Transverse colon (tissue), 4 donors: ENCODE results near the gene FMNL1. TPM values are rescaled to one million over a fixed set of nuclear protein-coding genes. Genes with fewer than 3 reads are reported as not detected.

Experiments used
- DNase-seq: peaks from one replicate; pipeline ENCODE4 v3.0.0-alpha.2; 2019
- H3K27ac ChIP-seq, 4 donors: fragments of 200-600 bp; sonication (generic); 2 replicates each; pipeline ENCODE4 v1.5.1; 2016 to 2018; ENCODE audit warnings: inconsistent platforms in 4 of 4
- H3K27me3 ChIP-seq: fragments of 200-600 bp; sonication (generic); 2 replicates; pipeline ENCODE4 v1.5.1; 2017; ENCODE audit warnings: inconsistent platforms
- H3K36me3 ChIP-seq, 4 donors: fragments of 200-600 bp; sonication (generic); 2 replicates each; pipeline ENCODE4 v1.5.1; 2017 to 2019; ENCODE audit warnings: inconsistent platforms in 4 of 4
- H3K4me1 ChIP-seq, 4 donors: fragments of 200-600 bp; sonication (generic); 2 replicates each; pipeline ENCODE4 v1.5.1; 2017 to 2020; ENCODE audit warnings: inconsistent platforms in 4 of 4
- H3K4me3 ChIP-seq, 4 donors: fragments of 200-600 bp; sonication (generic); 1 replicate in 1 of 4; 2 replicates in 3 of 4; pipeline versions ENCODE4 v1.5.1 to v1.6.1; 2017 to 2019; ENCODE audit warnings: inconsistent platforms in 4 of 4
- H3K9me3 ChIP-seq, 2 donors: fragments of 200-600 bp; sonication (generic); 2 replicates each; pipeline ENCODE4 v1.5.1; 2017 to 2019; ENCODE audit warnings: inconsistent platforms in 2 of 2
- CTCF ChIP-seq, 5 experiments: fragments of 200-600 bp in 3 of 5; fragments of 450-650 bp in 2 of 5; sonication (generic) in 3 of 5; IDR thresholded peaks; 1 replicate in 2 of 5; 2 replicates in 3 of 5; pipeline ENCODE4 v1.5.1; 2016 to 2017; ENCODE audit warnings: antibody characterized with exemption in 5 of 5, inconsistent platforms in 3 of 5, mild to moderate bottlenecking in 2 of 5, moderate library complexity in 1 of 5
- EP300 ChIP-seq: sonication (generic); formaldehyde crosslinking; IDR thresholded peaks from one replicate; pipeline ENCODE4 v1.6.1; 2017; ENCODE audit warnings: antibody characterized with exemption, low read depth
- POLR2A ChIP-seq: fragments of 450-650 bp; IDR thresholded peaks from one replicate; pipeline ENCODE4 v1.6.1; 2016; ENCODE audit warnings: antibody characterized with exemption, mild to moderate bottlenecking, moderate library complexity
- POLR2AphosphoS5 ChIP-seq, 3 donors: sonication (generic); formaldehyde crosslinking; IDR thresholded peaks; one replicate each; pipeline ENCODE4 v1.6.1; 2016; ENCODE audit warnings: antibody characterized with exemption in 3 of 3
- WGBS, 2 donors: methylation state at CpG; one replicate each; pipeline ENCODE4 v1.1.5; 2018; ENCODE audit warnings: low coverage in 1 of 2; 5-methylcytosine and 5-hydroxymethylcytosine counted together
- in situ Hi-C, 4 donors: fragments of 200-750 bp; cut with MboI; loops; one replicate each; pipeline versions ENCODE4 v1.15.0 to v1.15.1; 2017; ENCODE audit warnings: low sequenced_read_pairs in 3 of 4, low pct_ligation_motif_present in 1 of 4, low pct_unique_long_range_greater_than_20kb in 1 of 4
- intact Hi-C: fragments of 100-400 bp; cut with DNase I; formaldehyde crosslinking; loops from one replicate; pipeline ENCODE4 v1.15.1; 2023; ENCODE audit warnings: low total_unique reads
- total RNA-seq, 4 donors: library from RNA; depleted of rRNA; stranded (reverse); fragments of >200 nt; gene quantifications; one replicate each; pipeline ENCODE4 v1.1.0, GENCODE V29; 2016

Gene FMNL1
- 10 to 100 TPM in 2 of 4 donors, 1 to 10 TPM in 2; 1.2 to 17.5 (median 10.6) TPM for total RNA-seq

- Histone ChIP-seq H3K4me3 (peak within 1 kb of the TSS; percentile 36 to 55 (median 48)), H3K9me3 (no peaks in the 10 kb centered on the region), H3K27ac (peak within 1 kb of the TSS; percentile 76 to 84 (median 83)), H3K36me3 (no peaks in the 10 kb centered on the region), H3K27me3 (peaks cover 29% of the 10 kb centered on the region), H3K4me1 (peaks cover 0 to 17% (median 6%) of the 10 kb centered on the region in 4 donors)
- intact Hi-C loops (loop anchor here (2.0 kb wide), 2 partner anchors 27 to 163 kb away; no protein-coding TSS in a partner anchor), in situ Hi-C loops (no loop called here)
- DNase-seq = peak; percentile 75
- TF ChIP-seq POLR2AphosphoS5 (IDR thresholded peaks at IDR 0.05) (peak in 1 of 3 donors; percentile 30), CTCF (IDR thresholded peaks at IDR 0.05) (no peak)
- WGBS, 2 donors = 10% methylated on average over 38 of the region's 98 CpGs; no CpG with 5 or more reads in 1 of the 2 donors
These were observed at the start of gene FMNL1 for GRCh38 chr17:45221081-45222013. Gene FMNL1, plus strand, starts transcription at chr17:45221885. Its CDS starts 240 bp downstream, at chr17:45222125.

- DNase-seq = no peak
- TF ChIP-seq CTCF (IDR thresholded peaks at IDR 0.05) = no peak
- no peak for TF ChIP-seq POLR2AphosphoS5 (IDR thresholded peaks at IDR 0.05)
- no peak for TF ChIP-seq POLR2A
These were observed 49.5 kb upstream of the FMNL1 start for GRCh38 chr17:45172232-45172540.

GRCh38 chr17:45172541-45173286 lies 49.0 kb upstream of the FMNL1 start:
- no peaks in the 10 kb centered on the region for H3K36me3 ChIP-seq
- H3K4me1 ChIP-seq = peaks cover 27 to 45% (median 42%) of the 10 kb centered on the region in 4 donors
- no peaks in the 10 kb centered on the region for H3K27me3 ChIP-seq
- peak overlapping the region; percentile 2 to 34 (median 12) for H3K4me3 ChIP-seq
- TF ChIP-seq POLR2A (peak; percentile 33), POLR2AphosphoS5 (IDR thresholded peaks at IDR 0.05) (peak in 1 of 3 donors; percentile 7), EP300 (no peak), CTCF (IDR thresholded peaks at IDR 0.05) (peak in 1 of 5 experiments; percentile 34)
- no peaks in the 10 kb centered on the region for H3K9me3 ChIP-seq
- in situ Hi-C loops (no loop called here), intact Hi-C loops (no loop called here)
- peak overlapping the region; percentile 78 to 92 (median 85) for H3K27ac ChIP-seq
- peak; percentile 78 for DNase-seq
- 17% methylated on average over 9 of the region's 10 CpGs; no CpG with 5 or more reads in 1 of the 2 donors for WGBS, 2 donors

More at GRCh38 chr17:45172232-45172540, 49.5 kb upstream of the FMNL1 start:
- Histone ChIP-seq H3K27me3 (no peaks in the 10 kb centered on the region), H3K36me3 (no peaks in the 10 kb centered on the region), H3K4me3 (peak overlapping the region in 2 of 4 donors; percentile 6 to 34), H3K9me3 (no peaks in the 10 kb centered on the region), H3K27ac (peak overlapping the region; percentile 78 to 92 (median 85)), H3K4me1 (peaks cover 27 to 45% (median 42%) of the 10 kb centered on the region in 4 donors)
- in situ Hi-C loops = no loop called here
- WGBS, 2 donors = 0 to 68% methylated on average over 1 to 5 of the region's 5 CpGs
- intact Hi-C loops = no loop called here

- no peak overlapping the region for H3K4me3 ChIP-seq
- H3K27me3 ChIP-seq = no peaks in the 10 kb centered on the region
- WGBS, 2 donors = 59 to 67% methylated on average over 2 to 3 of the region's 3 CpGs
- intact Hi-C loops = no loop called here
- in situ Hi-C loops = no loop called here
- H3K27ac ChIP-seq = peak overlapping the region; percentile 44 to 76 (median 62)
- H3K36me3 ChIP-seq = no peaks in the 10 kb centered on the region
- no peak for DNase-seq
- no peak for TF ChIP-seq POLR2A
- TF ChIP-seq CTCF (IDR thresholded peaks at IDR 0.05) = no peak
- TF ChIP-seq EP300 = no peak
- TF ChIP-seq POLR2AphosphoS5 (IDR thresholded peaks at IDR 0.05) = no peak
- H3K9me3 ChIP-seq = no peaks in the 10 kb centered on the region
- peaks cover 27 to 42% (median 41%) of the 10 kb centered on the region in 4 donors for H3K4me1 ChIP-seq
These were observed 45.9 kb upstream of the FMNL1 start for GRCh38 chr17:45175759-45176115.
